Left renal cortex interstitium (tissue), 4 donors: ENCODE measurements around the gene UQCC3. TPM values are rescaled to one million over a fixed set of nuclear protein-coding genes. Genes with fewer than 3 reads are reported as not detected.
"Not testable (repeated sequence)": the region's sequence is repeated elsewhere in the genome, so short reads cannot be mapped to it uniquely, and the experiment has no call there.

Experiments
- DNase-seq, 4 donors: peaks; one replicate each; pipeline ENCODE4 v3.0.0-alpha.2; 2013; ENCODE audit warnings: low read depth in 4 of 4, low spot score in 2 of 4, missing footprints in 1 of 4
- polyA plus RNA-seq, 4 donors: library from polyadenylated mRNA; unstranded; fragments of 120-200 nt; gene quantifications; one replicate each; pipeline ENCODE4 v1.2.1, GENCODE V29; 2013; ENCODE audit not compliant: insufficient read length in 4 of 4

UQCC3 gene
- polyA plus RNA-seq, 4 donors: 7.7 to 13.9 (median 11.1) TPM

- DNase-seq: peak; percentile 88 to 93 (median 91)
Observed at GRCh38 chr11:62665075-62665598, 6.3 kb upstream of the UQCC3 start, which contains the start of the genes C11orf98 and CSKMT. C11orf98 (minus strand) TSS chr11:62665210; CDS start chr11:62665169, 41 bp downstream. CSKMT (plus strand) TSS chr11:62665312; CDS start chr11:62665880, 568 bp downstream.

- DNase-seq: peak in 2 of 4 donors; percentile 50 to 57
Observed at GRCh38 chr11:62665599-62666258, 5.7 kb upstream of the UQCC3 start.

- DNase-seq: no peak
Observed at GRCh38 chr11:62666259-62666926, 5.1 kb upstream of the UQCC3 start.

GRCh38 chr11:62667460-62667859 lies 4.0 kb upstream of the UQCC3 start:
- no peak for DNase-seq

GRCh38 chr11:62669420-62670161 lies 1.9 kb upstream of the UQCC3 start:
- no peak for DNase-seq

- no peak for DNase-seq
Observed at GRCh38 chr11:62671236-62671607, 251 bp upstream of the UQCC3 start.

- no peak for DNase-seq
Observed at GRCh38 chr11:62673196-62673525, 1.7 kb downstream of the UQCC3 start.

- not testable (repeated sequence) for DNase-seq
Observed at GRCh38 chr11:62675415-62675814, 3.9 kb downstream of the UQCC3 start.

- DNase-seq: no peak
Observed at GRCh38 chr11:62676698-62677097, 5.2 kb downstream of the UQCC3 start.

GRCh38 chr11:62677156-62677555 lies 5.7 kb downstream of the UQCC3 start:
- DNase-seq: no peak

GRCh38 chr11:62677714-62678113 lies 6.2 kb downstream of the UQCC3 start:
- no peak for DNase-seq

- DNase-seq: no peak
Observed at GRCh38 chr11:62678433-62678769, 6.9 kb downstream of the UQCC3 start.

GRCh38 chr11:62678770-62679696 lies 7.6 kb downstream of the UQCC3 start, which contains the start of gene UBXN1:
UBXN1 (minus strand) TSS chr11:62679073; CDS start chr11:62678923, 150 bp downstream.
- DNase-seq: peak in 2 of 4 donors; percentile 74 to 75

- no peak for DNase-seq
Observed at GRCh38 chr11:62680825-62681240, 9.4 kb downstream of the UQCC3 start.

- no peak for DNase-seq
Observed at GRCh38 chr11:62682518-62682917, 11.0 kb downstream of the UQCC3 start.

GRCh38 chr11:62687508-62688396 lies 16.3 kb downstream of the UQCC3 start:
- DNase-seq: no peak

GRCh38 chr11:62688491-62688890 lies 17.0 kb downstream of the UQCC3 start:
- DNase-seq: no peak

- no peak for DNase-seq
Observed at GRCh38 chr11:62689421-62690183, 18.1 kb downstream of the UQCC3 start, which contains the start of gene LRRN4CL. LRRN4CL (minus strand) TSS chr11:62689530; CDS start chr11:62688508, 1,022 bp downstream.
